ENCODE data around the gene SLCO4A1.
"Not testable (repeated sequence)": the region's sequence is repeated elsewhere in the genome, so short reads cannot be mapped to it uniquely, and the experiment has no call there.

The SLCO4A1 gene

DNA sequence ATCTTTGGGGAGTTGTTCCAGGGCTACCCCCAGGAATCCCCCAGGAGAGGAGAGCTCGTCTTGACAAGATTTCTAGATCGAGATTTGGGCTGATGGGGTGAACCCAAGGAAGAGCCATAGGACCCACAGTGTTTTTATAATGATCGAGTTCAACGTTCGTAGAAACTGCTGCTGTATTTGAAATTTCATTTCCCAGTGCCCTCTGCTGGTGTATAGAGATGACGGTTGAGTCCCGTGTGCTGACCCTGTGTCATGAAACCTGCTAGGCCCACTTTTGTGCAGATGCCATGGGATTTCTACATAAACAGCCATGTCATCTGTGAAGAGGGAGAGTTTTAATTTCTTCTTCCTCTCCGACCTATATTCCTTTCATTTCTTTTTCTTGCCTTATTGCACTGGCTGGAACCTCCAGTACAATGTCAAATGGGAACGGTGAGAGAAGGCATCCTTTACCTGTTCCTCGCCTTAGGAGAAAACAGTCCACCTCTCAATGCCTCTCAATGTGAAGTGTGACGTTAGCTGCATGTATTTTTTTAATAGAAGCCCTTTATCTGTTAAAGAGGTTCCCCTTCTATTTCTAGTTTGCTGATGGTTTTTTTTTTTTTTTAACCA is 37.8 kb downstream of the SLCO4A1 start:
- H2AFZ ChIP-seq = no peak overlapping the region
- no peak overlapping the region for H3K4me2 ChIP-seq (ENCODE audit: low read length)
- H3K79me2 ChIP-seq = no peaks in the 10 kb centered on the region
- H3K27me3 ChIP-seq (ENCODE audit: control insufficient read depth, insufficient read depth, low read length) = no peaks in the 10 kb centered on the region
- H3K4me1 ChIP-seq = no peaks in the 10 kb centered on the region
- TF ChIP-seq, protein P1, sequence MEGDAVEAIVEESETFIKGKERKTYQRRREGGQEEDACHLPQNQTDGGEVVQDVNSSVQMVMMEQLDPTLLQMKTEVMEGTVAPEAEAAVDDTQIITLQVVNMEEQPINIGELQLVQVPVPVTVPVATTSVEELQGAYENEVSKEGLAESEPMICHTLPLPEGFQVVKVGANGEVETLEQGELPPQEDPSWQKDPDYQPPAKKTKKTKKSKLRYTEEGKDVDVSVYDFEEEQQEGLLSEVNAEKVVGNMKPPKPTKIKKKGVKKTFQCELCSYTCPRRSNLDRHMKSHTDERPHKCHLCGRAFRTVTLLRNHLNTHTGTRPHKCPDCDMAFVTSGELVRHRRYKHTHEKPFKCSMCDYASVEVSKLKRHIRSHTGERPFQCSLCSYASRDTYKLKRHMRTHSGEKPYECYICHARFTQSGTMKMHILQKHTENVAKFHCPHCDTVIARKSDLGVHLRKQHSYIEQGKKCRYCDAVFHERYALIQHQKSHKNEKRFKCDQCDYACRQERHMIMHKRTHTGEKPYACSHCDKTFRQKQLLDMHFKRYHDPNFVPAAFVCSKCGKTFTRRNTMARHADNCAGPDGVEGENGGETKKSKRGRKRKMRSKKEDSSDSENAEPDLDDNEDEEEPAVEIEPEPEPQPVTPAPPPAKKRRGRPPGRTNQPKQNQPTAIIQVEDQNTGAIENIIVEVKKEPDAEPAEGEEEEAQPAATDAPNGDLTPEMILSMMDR (IDR thresholded peaks at IDR 0.05) = no peak
- H3K27ac ChIP-seq = no peak overlapping the region
- H3K9ac ChIP-seq = no peak overlapping the region
- H3K9me3 ChIP-seq (ENCODE audit: control insufficient read depth, low read length) = peaks cover 6% of the 10 kb centered on the region
- no peaks in the 10 kb centered on the region for H3K36me3 ChIP-seq (ENCODE audit: control insufficient read depth, insufficient read depth, low read length)
- no peak overlapping the region for H3K4me3 ChIP-seq (ENCODE audit: low read depth, low read length)

DNA sequence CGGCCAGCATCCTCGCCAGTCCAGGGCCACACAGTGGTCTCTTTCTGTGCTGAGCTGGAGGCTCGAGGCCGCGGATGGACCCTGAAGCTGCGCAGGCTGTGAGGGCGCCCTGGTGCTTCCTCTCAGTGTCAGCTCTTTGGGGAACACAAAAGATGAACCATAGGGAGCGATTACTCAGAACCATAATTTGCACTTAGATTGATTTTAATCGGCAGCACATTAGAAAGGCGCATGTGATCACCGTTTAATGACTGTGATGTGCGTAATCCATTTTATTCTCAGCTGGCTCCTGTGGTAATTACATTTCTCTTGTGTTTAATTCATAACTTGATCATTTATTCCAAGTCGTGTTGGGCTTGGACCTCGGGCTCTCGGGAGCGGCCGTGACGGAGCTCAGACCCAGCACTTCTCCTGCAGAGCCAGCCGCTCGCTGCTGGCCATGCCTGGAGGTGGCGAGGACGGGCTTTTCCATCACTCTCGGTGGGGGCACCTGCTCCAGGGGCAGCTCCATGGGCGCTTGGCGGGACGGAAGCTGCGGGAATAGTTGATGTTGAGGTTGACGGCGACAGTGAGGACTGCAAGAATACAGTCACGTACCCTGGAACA is 40.7 kb downstream of the SLCO4A1 start:
- no peaks in the 10 kb centered on the region for H3K79me2 ChIP-seq
- no peak overlapping the region for H3K27ac ChIP-seq
- no peak overlapping the region for H2AFZ ChIP-seq
- H3K27me3 ChIP-seq (ENCODE audit: control insufficient read depth, insufficient read depth, low read length) = no peaks in the 10 kb centered on the region
- H3K4me2 ChIP-seq (ENCODE audit: low read length) = no peak overlapping the region
- no peaks in the 10 kb centered on the region for H3K36me3 ChIP-seq (ENCODE audit: control insufficient read depth, insufficient read depth, low read length)
- H3K9me3 ChIP-seq (ENCODE audit: control insufficient read depth, low read length) = peaks cover 6% of the 10 kb centered on the region
- H3K4me3 ChIP-seq (ENCODE audit: low read depth, low read length) = no peak overlapping the region
- no peaks in the 10 kb centered on the region for H3K4me1 ChIP-seq
- TF ChIP-seq, protein P1 (IDR thresholded peaks at IDR 0.05) = no peak
- no peak overlapping the region for H3K9ac ChIP-seq

DNA sequence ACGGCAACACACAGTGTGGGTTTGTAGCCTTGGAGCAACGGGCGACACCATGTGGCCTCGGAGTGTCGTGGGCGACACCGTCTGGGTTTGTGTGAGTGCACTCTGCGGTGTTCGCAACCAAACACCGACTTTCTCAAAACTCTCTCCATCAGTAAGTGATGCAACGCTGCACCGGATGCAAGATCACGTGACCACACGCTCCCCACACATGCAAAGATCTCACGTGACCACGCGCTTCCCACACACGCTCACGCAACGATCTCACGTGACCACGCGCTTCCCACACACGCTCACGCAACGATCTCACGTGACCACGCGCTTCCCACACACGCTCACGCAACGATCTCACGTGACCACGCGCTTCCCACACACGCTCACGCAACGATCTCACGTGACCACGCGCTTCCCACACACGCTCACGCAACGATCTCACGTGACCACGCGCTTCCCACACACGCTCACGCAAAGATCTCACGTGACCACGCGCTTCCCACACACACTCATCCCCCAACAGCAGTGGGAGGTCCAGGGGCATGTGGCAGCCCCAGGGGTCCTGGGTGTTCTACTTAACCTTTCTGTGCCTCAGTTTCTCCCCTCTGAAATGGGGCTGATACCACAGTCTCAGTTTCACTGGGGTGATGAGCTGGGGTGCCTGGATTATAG is 41.5 kb downstream of the SLCO4A1 start:
- H3K27me3 ChIP-seq (ENCODE audit: control insufficient read depth, insufficient read depth, low read length); H3K36me3 ChIP-seq (ENCODE audit: control insufficient read depth, insufficient read depth, low read length); H3K4me1 ChIP-seq; H3K4me2 ChIP-seq (ENCODE audit: low read length); H3K9me3 ChIP-seq (ENCODE audit: control insufficient read depth, low read length); H3K9ac ChIP-seq; H2AFZ ChIP-seq; H3K27ac ChIP-seq; H3K4me3 ChIP-seq (ENCODE audit: low read depth, low read length); H3K79me2 ChIP-seq: not testable (repeated sequence)

DNA sequence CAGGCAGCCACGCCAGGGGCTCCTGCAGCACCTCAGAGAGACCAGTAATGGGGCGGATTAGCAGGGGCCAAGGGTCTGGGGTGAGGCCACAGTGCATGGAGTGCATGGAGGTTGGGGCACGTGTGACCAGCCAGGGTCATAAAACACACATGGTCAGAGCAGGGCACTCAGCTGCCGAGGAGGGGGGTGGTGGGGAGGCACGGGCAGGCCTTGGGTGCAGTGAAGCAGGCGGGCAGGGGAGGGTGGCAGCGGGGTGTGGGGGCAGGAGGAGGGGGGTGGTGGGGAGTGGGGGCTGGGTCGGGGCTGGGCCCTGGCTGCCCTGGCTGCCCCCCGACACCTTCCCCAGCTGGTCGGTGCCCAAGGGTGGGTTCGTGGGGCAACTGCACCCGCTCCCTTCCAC is 42.7 kb downstream of the SLCO4A1 start:
- H3K27ac ChIP-seq = no peak overlapping the region
- peaks cover 3% of the 10 kb centered on the region for H3K9me3 ChIP-seq (ENCODE audit: control insufficient read depth, low read length)
- H3K4me3 ChIP-seq (ENCODE audit: low read depth, low read length) = no peak overlapping the region
- no peak overlapping the region for H3K4me2 ChIP-seq (ENCODE audit: low read length)
- H3K9ac ChIP-seq = no peak overlapping the region
- TF ChIP-seq, protein P1 (IDR thresholded peaks at IDR 0.05) = no peak
- H3K27me3 ChIP-seq (ENCODE audit: control insufficient read depth, insufficient read depth, low read length) = no peaks in the 10 kb centered on the region
- no peaks in the 10 kb centered on the region for H3K79me2 ChIP-seq
- no peaks in the 10 kb centered on the region for H3K36me3 ChIP-seq (ENCODE audit: control insufficient read depth, insufficient read depth, low read length)
- no peak overlapping the region for H2AFZ ChIP-seq
- H3K4me1 ChIP-seq = no peaks in the 10 kb centered on the region

DNA sequence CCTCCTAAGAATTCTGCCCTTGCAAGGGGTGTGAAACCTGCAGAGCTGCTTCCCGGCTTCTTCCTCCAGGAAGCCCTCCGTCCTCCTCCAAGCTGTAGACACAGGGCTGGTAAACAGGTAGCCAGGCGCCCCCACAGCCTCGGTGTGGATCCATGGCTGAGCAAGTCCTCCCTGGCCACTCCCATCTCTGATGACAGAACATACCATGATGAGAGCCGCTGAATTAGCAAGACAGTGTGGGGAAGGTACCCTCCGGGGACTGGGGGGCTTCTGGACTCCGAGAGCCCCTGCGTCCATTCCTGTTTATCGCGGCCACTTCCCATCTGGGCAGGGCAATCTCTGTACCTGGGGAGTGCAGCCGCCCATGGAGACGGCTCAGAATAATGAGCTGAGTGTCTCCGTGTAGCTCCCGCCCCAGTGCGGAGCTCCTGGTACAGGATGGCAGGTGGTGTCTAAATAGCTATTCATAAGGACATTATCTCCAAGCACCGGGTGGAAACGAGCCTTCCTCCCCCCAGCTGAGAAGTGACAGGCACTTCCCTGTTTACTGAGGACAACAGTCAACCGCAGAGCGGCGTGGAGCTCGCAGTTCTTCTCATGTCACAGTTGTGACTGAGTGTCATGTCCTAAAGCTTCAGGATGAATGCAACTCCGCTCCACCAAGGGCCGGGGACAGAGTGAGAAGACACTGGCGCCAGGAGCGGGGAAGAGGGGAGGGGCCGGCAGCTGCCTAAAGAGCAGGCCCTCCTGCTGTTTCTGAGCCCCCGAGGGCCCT is 43.7 kb downstream of the SLCO4A1 start:
- H3K27ac ChIP-seq = no peak overlapping the region
- no peaks in the 10 kb centered on the region for H3K4me1 ChIP-seq
- TF ChIP-seq, protein P1 (IDR thresholded peaks at IDR 0.05) = no peak
- H3K9ac ChIP-seq = no peak overlapping the region
- no peaks in the 10 kb centered on the region for H3K36me3 ChIP-seq (ENCODE audit: control insufficient read depth, insufficient read depth, low read length)
- H3K4me2 ChIP-seq (ENCODE audit: low read length) = no peak overlapping the region
- H3K79me2 ChIP-seq = no peaks in the 10 kb centered on the region
- H3K9me3 ChIP-seq (ENCODE audit: control insufficient read depth, low read length) = no peaks in the 10 kb centered on the region
- no peaks in the 10 kb centered on the region for H3K27me3 ChIP-seq (ENCODE audit: control insufficient read depth, insufficient read depth, low read length)
- H2AFZ ChIP-seq = peak overlapping the region; percentile 60
- H3K4me3 ChIP-seq (ENCODE audit: low read depth, low read length) = no peak overlapping the region
